ENCODE measurements around the gene PPP1R11.
A peak's percentile ranks its signal among the peaks of the same experiment; 100 is the strongest.

The PPP1R11 gene

GRCh38 chr6:30087876-30088275 is 20.9 kb downstream of the PPP1R11 start:
- Histone ChIP-seq H3K9ac (ENCODE audit: low read length) (no peak overlapping the region), H3K36me3 (ENCODE audit: control insufficient read depth, insufficient read depth, low read length) (no peaks in the 10 kb centered on the region), H3K9me3 (ENCODE audit: control insufficient read depth, low read length) (no peaks in the 10 kb centered on the region), H3K4me1 (ENCODE audit: control insufficient read depth, insufficient read depth, low read length) (peaks cover 17% of the 10 kb centered on the region), H3K4me3 (ENCODE audit: low read length) (no peak overlapping the region), H3K27me3 (ENCODE audit: control insufficient read depth, insufficient read depth, low read length) (no peaks in the 10 kb centered on the region)

- Histone ChIP-seq H3K4me3 (ENCODE audit: low read length) (no peak overlapping the region), H3K9me3 (ENCODE audit: control insufficient read depth, low read length) (no peaks in the 10 kb centered on the region), H3K9ac (ENCODE audit: low read length) (peak overlapping the region; percentile 28), H3K27me3 (ENCODE audit: control insufficient read depth, insufficient read depth, low read length) (no peaks in the 10 kb centered on the region), H3K4me1 (ENCODE audit: control insufficient read depth, insufficient read depth, low read length) (peaks cover 52% of the 10 kb centered on the region), H3K36me3 (ENCODE audit: control insufficient read depth, insufficient read depth, low read length) (no peaks in the 10 kb centered on the region)
These were observed 24.8 kb downstream of the PPP1R11 start for GRCh38 chr6:30091577-30092381.

- Histone ChIP-seq H3K36me3 (ENCODE audit: control insufficient read depth, insufficient read depth, low read length) (no peaks in the 10 kb centered on the region), H3K4me1 (ENCODE audit: control insufficient read depth, insufficient read depth, low read length) (peaks cover 64% of the 10 kb centered on the region), H3K9me3 (ENCODE audit: control insufficient read depth, low read length) (no peaks in the 10 kb centered on the region), H3K4me3 (ENCODE audit: low read length) (no peak overlapping the region), H3K27me3 (ENCODE audit: control insufficient read depth, insufficient read depth, low read length) (no peaks in the 10 kb centered on the region), H3K9ac (ENCODE audit: low read length) (no peak overlapping the region)
These were observed 26.0 kb downstream of the PPP1R11 start for GRCh38 chr6:30092852-30093543.

- no peaks in the 10 kb centered on the region for H3K36me3 ChIP-seq (ENCODE audit: control insufficient read depth, insufficient read depth, low read length)
- no peak overlapping the region for H3K9ac ChIP-seq (ENCODE audit: low read length)
- no peaks in the 10 kb centered on the region for H3K27me3 ChIP-seq (ENCODE audit: control insufficient read depth, insufficient read depth, low read length)
- no peak overlapping the region for H3K4me3 ChIP-seq (ENCODE audit: low read length)
- H3K9me3 ChIP-seq (ENCODE audit: control insufficient read depth, low read length), result no peaks in the 10 kb centered on the region
- H3K4me1 ChIP-seq (ENCODE audit: control insufficient read depth, insufficient read depth, low read length), result peaks cover 72% of the 10 kb centered on the region
These were observed 27.1 kb downstream of the PPP1R11 start for GRCh38 chr6:30093951-30094661.

- Histone ChIP-seq H3K36me3 (ENCODE audit: control insufficient read depth, insufficient read depth, low read length) (no peaks in the 10 kb centered on the region), H3K4me3 (ENCODE audit: low read length) (no peak overlapping the region), H3K4me1 (ENCODE audit: control insufficient read depth, insufficient read depth, low read length) (peaks cover 78% of the 10 kb centered on the region), H3K27me3 (ENCODE audit: control insufficient read depth, insufficient read depth, low read length) (peaks cover 7% of the 10 kb centered on the region), H3K9ac (ENCODE audit: low read length) (no peak overlapping the region), H3K9me3 (ENCODE audit: control insufficient read depth, low read length) (no peaks in the 10 kb centered on the region)
These were observed 29.8 kb downstream of the PPP1R11 start for GRCh38 chr6:30096829-30097228.

GRCh38 chr6:30097902-30098768 is 31.1 kb downstream of the PPP1R11 start:
- no peaks in the 10 kb centered on the region for H3K36me3 ChIP-seq (ENCODE audit: control insufficient read depth, insufficient read depth, low read length)
- H3K27me3 ChIP-seq (ENCODE audit: control insufficient read depth, insufficient read depth, low read length), result peaks cover 7% of the 10 kb centered on the region
- H3K4me1 ChIP-seq (ENCODE audit: control insufficient read depth, insufficient read depth, low read length), result peaks cover 81% of the 10 kb centered on the region

GRCh38 chr6:30100154-30100553 is 33.2 kb downstream of the PPP1R11 start:
- Histone ChIP-seq H3K4me1 (ENCODE audit: control insufficient read depth, insufficient read depth, low read length) (peaks cover 72% of the 10 kb centered on the region), H3K9me3 (ENCODE audit: control insufficient read depth, low read length) (no peaks in the 10 kb centered on the region), H3K27me3 (ENCODE audit: control insufficient read depth, insufficient read depth, low read length) (peaks cover 7% of the 10 kb centered on the region), H3K36me3 (ENCODE audit: control insufficient read depth, insufficient read depth, low read length) (no peaks in the 10 kb centered on the region), H3K9ac (ENCODE audit: low read length) (peak overlapping the region; percentile 66), H3K4me3 (ENCODE audit: low read length) (no peak overlapping the region)

More at GRCh38 chr6:30097902-30098768, 31.1 kb downstream of the PPP1R11 start:
- no peak overlapping the region for H3K9ac ChIP-seq (ENCODE audit: low read length)
- H3K9me3 ChIP-seq (ENCODE audit: control insufficient read depth, low read length), result no peaks in the 10 kb centered on the region
- H3K4me3 ChIP-seq (ENCODE audit: low read length), result no peak overlapping the region

GRCh38 chr6:30100585-30101443 is 33.8 kb downstream of the PPP1R11 start:
- peaks cover 7% of the 10 kb centered on the region for H3K27me3 ChIP-seq (ENCODE audit: control insufficient read depth, insufficient read depth, low read length)
- peak overlapping the region; percentile 23 for H3K4me3 ChIP-seq (ENCODE audit: low read length)
- H3K36me3 ChIP-seq (ENCODE audit: control insufficient read depth, insufficient read depth, low read length), result no peaks in the 10 kb centered on the region
- peak overlapping the region; percentile 66 for H3K9ac ChIP-seq (ENCODE audit: low read length)
- peaks cover 66% of the 10 kb centered on the region for H3K4me1 ChIP-seq (ENCODE audit: control insufficient read depth, insufficient read depth, low read length)
- H3K9me3 ChIP-seq (ENCODE audit: control insufficient read depth, low read length), result no peaks in the 10 kb centered on the region

GRCh38 chr6:30101444-30102413 is 34.7 kb downstream of the PPP1R11 start:
- Histone ChIP-seq H3K9me3 (ENCODE audit: control insufficient read depth, low read length) (no peaks in the 10 kb centered on the region), H3K9ac (ENCODE audit: low read length) (peak overlapping the region; percentile 61), H3K4me3 (ENCODE audit: low read length) (peak overlapping the region; percentile 23), H3K27me3 (ENCODE audit: control insufficient read depth, insufficient read depth, low read length) (peaks cover 7% of the 10 kb centered on the region), H3K36me3 (ENCODE audit: control insufficient read depth, insufficient read depth, low read length) (no peaks in the 10 kb centered on the region), H3K4me1 (ENCODE audit: control insufficient read depth, insufficient read depth, low read length) (peaks cover 57% of the 10 kb centered on the region)

- Histone ChIP-seq H3K9me3 (ENCODE audit: control insufficient read depth, low read length) (no peaks in the 10 kb centered on the region), H3K27me3 (ENCODE audit: control insufficient read depth, insufficient read depth, low read length) (peaks cover 7% of the 10 kb centered on the region), H3K9ac (ENCODE audit: low read length) (peak overlapping the region; percentile 55), H3K4me1 (ENCODE audit: control insufficient read depth, insufficient read depth, low read length) (peaks cover 50% of the 10 kb centered on the region), H3K4me3 (ENCODE audit: low read length) (peak overlapping the region; percentile 73), H3K36me3 (ENCODE audit: control insufficient read depth, insufficient read depth, low read length) (no peaks in the 10 kb centered on the region)
These were observed 35.5 kb downstream of the PPP1R11 start for GRCh38 chr6:30102414-30102969.

All from mucosa of stomach (tissue), 1 donor.